DMS153 treated with DMSO at 0.1 percent for 48 hours (cell line): ENCODE results near the gene ERGIC1.
"Not testable (repeated sequence)": the region's sequence is repeated elsewhere in the genome, so short reads cannot be mapped to it uniquely, and the experiment has no call there.

Source experiments
- DNase-seq: peaks from one replicate; lab custom pipeline; 2025; ENCODE audit not compliant: unreplicated experiment; lab: John Stamatoyannopoulos, UW

ERGIC1 gene

GRCh38 chr5:172846249-172846648 is 12.2 kb downstream of the ERGIC1 start:
- no peak for DNase-seq

GRCh38 chr5:172846677-172847076 is 12.6 kb downstream of the ERGIC1 start:
- no peak for DNase-seq

- DNase-seq: not testable (repeated sequence)
Measured at GRCh38 chr5:172847584-172847983, 13.5 kb downstream of the ERGIC1 start.

GRCh38 chr5:172848419-172848818 is 14.4 kb downstream of the ERGIC1 start:
- DNase-seq: no peak

- DNase-seq: no peak
Measured at GRCh38 chr5:172849606-172850453, 15.8 kb downstream of the ERGIC1 start.

- no peak for DNase-seq
Measured at GRCh38 chr5:172850454-172850797, 16.4 kb downstream of the ERGIC1 start.

- DNase-seq: not testable (repeated sequence)
Measured at GRCh38 chr5:172851254-172851653, 17.2 kb downstream of the ERGIC1 start.

- DNase-seq: no peak
Measured at GRCh38 chr5:172852490-172853354, 18.7 kb downstream of the ERGIC1 start.

GRCh38 chr5:172853355-172853975 is 19.4 kb downstream of the ERGIC1 start:
- DNase-seq: no peak

GRCh38 chr5:172854451-172854871 is 20.4 kb downstream of the ERGIC1 start:
- DNase-seq: no peak

- no peak for DNase-seq
Measured at GRCh38 chr5:172854971-172855370, 20.9 kb downstream of the ERGIC1 start.

GRCh38 chr5:172855597-172856292 is 21.7 kb downstream of the ERGIC1 start:
- DNase-seq: no peak

GRCh38 chr5:172856336-172856735 is 22.3 kb downstream of the ERGIC1 start:
- DNase-seq: no peak

- no peak for DNase-seq
Measured at GRCh38 chr5:172857982-172858381, 23.9 kb downstream of the ERGIC1 start.

- no peak for DNase-seq
Measured at GRCh38 chr5:172858511-172858989, 24.5 kb downstream of the ERGIC1 start.

GRCh38 chr5:172858990-172859811 is 25.1 kb downstream of the ERGIC1 start:
- no peak for DNase-seq

GRCh38 chr5:172859966-172860365 is 25.9 kb downstream of the ERGIC1 start:
- DNase-seq: no peak

- no peak for DNase-seq
Measured at GRCh38 chr5:172860520-172861443, 26.7 kb downstream of the ERGIC1 start.

GRCh38 chr5:172861461-172861860 is 27.4 kb downstream of the ERGIC1 start:
- DNase-seq: no peak
